GM12865 (cell line): ENCODE measurements around the gene EPOP.
"Not testable (repeated sequence)": the region's sequence is repeated elsewhere in the genome, so short reads cannot be mapped to it uniquely, and the experiment has no call there.

Experiments
- DNase-seq: peaks from one replicate; pipeline ENCODE4 v3.0.0; 2010; ENCODE audit warnings: low read depth
- H3K4me3 ChIP-seq: 2 replicates; pipeline ENCODE4 v1.5.1; 2011; ENCODE audit warnings: mild to moderate bottlenecking, low read depth, low read length, control low read depth
- CTCF ChIP-seq: IDR thresholded peaks from 2 replicates; pipeline ENCODE4 v1.5.1; 2011; ENCODE audit warnings: low read length, control low read depth, low read depth, inconsistent platforms; ENCODE audit not compliant: insufficient read depth; ENCODE audit errors: missing control alignments

The EPOP gene

GRCh38 chr17:38632334-38632733, 42.4 kb downstream of the EPOP start:
- no peak for TF ChIP-seq CTCF
- no peak for DNase-seq
- no peak overlapping the region for H3K4me3 ChIP-seq

- no peak for TF ChIP-seq CTCF
- no peak overlapping the region for H3K4me3 ChIP-seq
- DNase-seq: peak; percentile 37
Measured at GRCh38 chr17:38628441-38628840, 46.3 kb downstream of the EPOP start.

- no peak overlapping the region for H3K4me3 ChIP-seq
- TF ChIP-seq CTCF: no peak
Measured at GRCh38 chr17:38627957-38628356, 46.8 kb downstream of the EPOP start.

GRCh38 chr17:38626606-38627226, 48.0 kb downstream of the EPOP start:
- H3K4me3 ChIP-seq, DNase-seq: not testable (repeated sequence)

More at GRCh38 chr17:38627957-38628356, 46.8 kb downstream of the EPOP start:
- no peak for DNase-seq

GRCh38 chr17:38625482-38625881, 49.3 kb downstream of the EPOP start:
- H3K4me3 ChIP-seq: peak overlapping the region; percentile 25; the same call in 1 of the 2 replicates
- TF ChIP-seq CTCF: no peak
- no peak for DNase-seq

GRCh38 chr17:38624782-38625355, 49.9 kb downstream of the EPOP start:
- peak; percentile 84 for DNase-seq
- H3K4me3 ChIP-seq: peak overlapping the region; percentile 27; the same call in 1 of the 2 replicates
